ENCODE results near the gene KRT7.

DNA sequence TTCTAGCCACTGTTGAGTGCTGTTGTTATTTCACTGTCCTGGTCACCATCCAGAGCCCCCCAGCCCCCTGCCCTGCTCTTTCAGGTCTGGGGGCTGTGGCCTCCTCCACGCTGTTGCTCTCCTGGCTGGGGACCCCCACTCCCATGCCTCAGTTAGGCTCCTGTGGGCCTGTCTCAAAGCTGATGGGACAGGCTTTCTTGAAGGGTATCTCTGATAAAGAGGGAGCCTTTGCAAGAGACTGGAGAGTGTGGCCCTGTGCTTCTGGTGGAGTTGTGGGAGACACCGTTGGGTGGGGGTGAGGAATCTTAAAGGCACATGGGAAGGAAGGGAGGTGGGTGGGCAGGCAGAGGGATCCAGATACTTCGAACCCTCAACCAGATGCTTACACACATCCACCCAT lies 29.2 kb downstream of the KRT7 start:
- TF ChIP-seq, protein P1, sequence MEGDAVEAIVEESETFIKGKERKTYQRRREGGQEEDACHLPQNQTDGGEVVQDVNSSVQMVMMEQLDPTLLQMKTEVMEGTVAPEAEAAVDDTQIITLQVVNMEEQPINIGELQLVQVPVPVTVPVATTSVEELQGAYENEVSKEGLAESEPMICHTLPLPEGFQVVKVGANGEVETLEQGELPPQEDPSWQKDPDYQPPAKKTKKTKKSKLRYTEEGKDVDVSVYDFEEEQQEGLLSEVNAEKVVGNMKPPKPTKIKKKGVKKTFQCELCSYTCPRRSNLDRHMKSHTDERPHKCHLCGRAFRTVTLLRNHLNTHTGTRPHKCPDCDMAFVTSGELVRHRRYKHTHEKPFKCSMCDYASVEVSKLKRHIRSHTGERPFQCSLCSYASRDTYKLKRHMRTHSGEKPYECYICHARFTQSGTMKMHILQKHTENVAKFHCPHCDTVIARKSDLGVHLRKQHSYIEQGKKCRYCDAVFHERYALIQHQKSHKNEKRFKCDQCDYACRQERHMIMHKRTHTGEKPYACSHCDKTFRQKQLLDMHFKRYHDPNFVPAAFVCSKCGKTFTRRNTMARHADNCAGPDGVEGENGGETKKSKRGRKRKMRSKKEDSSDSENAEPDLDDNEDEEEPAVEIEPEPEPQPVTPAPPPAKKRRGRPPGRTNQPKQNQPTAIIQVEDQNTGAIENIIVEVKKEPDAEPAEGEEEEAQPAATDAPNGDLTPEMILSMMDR (IDR thresholded peaks at IDR 0.05; ENCODE audit: insufficient read depth, low read length, poor library complexity, severe bottlenecking) = no peak
- TF ChIP-seq EZH2phosphoT487 (conservative IDR thresholded peaks at IDR 0.05; ENCODE audit: low read length) = no peak
